MM.1S (cell line): ENCODE results near the gene ARID4A.

Source experiments
- CTCF ChIP-seq: fragments of 300-600 bp; sonication (generic); IDR thresholded peaks from 2 replicates; pipeline ENCODE4 v1.5.1; 2016; ENCODE audit warnings: antibody characterized with exemption, low read length, mixed read lengths
- EZH2phosphoT487 ChIP-seq: fragments of 300-600 bp; sonication (generic); IDR thresholded peaks from 2 replicates; pipeline ENCODE4 v1.6.1; 2018; ENCODE audit warnings: antibody characterized with exemption, low read length

GRCh38 chr14:58341152-58341748 is 42.9 kb downstream of the ARID4A start:
- TF ChIP-seq EZH2phosphoT487 (no peak), CTCF (no peak)
